ENCODE results near the gene IZUMO2. TPM values are rescaled to one million over a fixed set of nuclear protein-coding genes. Genes with fewer than 3 reads are reported as not detected.
"Not testable (repeated sequence)": the region's sequence is repeated elsewhere in the genome, so short reads cannot be mapped to it uniquely, and the experiment has no call there.

The IZUMO2 gene
- total RNA-seq, 2 donors from 2014 or later: not detected

- H3K27me3 Mint-ChIP-seq (ENCODE audit: low read depth): peaks cover 27% of the 10 kb centered on the region
- H3K4me1 Mint-ChIP-seq (ENCODE audit: low read depth): peaks cover 9% of the 10 kb centered on the region
- no peaks in the 10 kb centered on the region for H3K36me3 Mint-ChIP-seq (ENCODE audit: insufficient read depth in 2 of 2)
- peak; percentile 92 for ATAC-seq (replicated peaks in 1 of 2)
- H3K9me3 Mint-ChIP-seq: peaks cover 0 to 2% of the 10 kb centered on the region in 2 donors
- H3K27ac Mint-ChIP-seq: no peak overlapping the region
- peak; percentile 70 for DNase-seq
- H3K4me3 Mint-ChIP-seq: peak overlapping the region; percentile 78 to 93
These were observed 15.3 kb downstream of the IZUMO2 start for GRCh38 chr19:50147462-50148423.

- ATAC-seq (replicated peaks in 1 of 2); DNase-seq; H3K36me3 Mint-ChIP-seq (ENCODE audit: insufficient read depth in 2 of 2): not testable (repeated sequence)
These were observed 21.2 kb downstream of the IZUMO2 start for GRCh38 chr19:50141921-50142320.

GRCh38 chr19:50140118-50140845 lies 22.8 kb downstream of the IZUMO2 start:
- not testable (repeated sequence) for H3K27ac Mint-ChIP-seq; DNase-seq; H3K9me3 Mint-ChIP-seq; H3K36me3 Mint-ChIP-seq (ENCODE audit: insufficient read depth in 2 of 2); H3K27me3 Mint-ChIP-seq (ENCODE audit: low read depth); H3K4me1 Mint-ChIP-seq (ENCODE audit: low read depth); H3K4me3 Mint-ChIP-seq; ATAC-seq (replicated peaks in 1 of 2)

More at GRCh38 chr19:50141921-50142320, 21.2 kb downstream of the IZUMO2 start:
- not testable (repeated sequence) for H3K4me3 Mint-ChIP-seq; H3K4me1 Mint-ChIP-seq (ENCODE audit: low read depth); H3K27ac Mint-ChIP-seq; H3K9me3 Mint-ChIP-seq; H3K27me3 Mint-ChIP-seq (ENCODE audit: low read depth)

- not testable (repeated sequence) for H3K9me3 Mint-ChIP-seq; H3K27me3 Mint-ChIP-seq (ENCODE audit: low read depth); H3K36me3 Mint-ChIP-seq (ENCODE audit: insufficient read depth in 2 of 2); H3K27ac Mint-ChIP-seq; ATAC-seq (replicated peaks in 1 of 2); H3K4me1 Mint-ChIP-seq (ENCODE audit: low read depth); H3K4me3 Mint-ChIP-seq
- peak in 1 of 2 donors; percentile 6 for DNase-seq
These were observed 26.3 kb downstream of the IZUMO2 start for GRCh38 chr19:50136603-50137365.

GRCh38 chr19:50135856-50136602 lies 27.1 kb downstream of the IZUMO2 start:
- not testable (repeated sequence) for ATAC-seq (replicated peaks in 1 of 2); H3K27me3 Mint-ChIP-seq (ENCODE audit: low read depth); H3K4me1 Mint-ChIP-seq (ENCODE audit: low read depth); H3K4me3 Mint-ChIP-seq; H3K9me3 Mint-ChIP-seq; H3K27ac Mint-ChIP-seq; H3K36me3 Mint-ChIP-seq (ENCODE audit: insufficient read depth in 2 of 2)
- peak in 1 of 2 donors; percentile 2 for DNase-seq

- H3K27ac Mint-ChIP-seq; H3K4me3 Mint-ChIP-seq; H3K9me3 Mint-ChIP-seq; H3K4me1 Mint-ChIP-seq (ENCODE audit: low read depth); H3K27me3 Mint-ChIP-seq (ENCODE audit: low read depth); DNase-seq; ATAC-seq (replicated peaks in 1 of 2); H3K36me3 Mint-ChIP-seq (ENCODE audit: insufficient read depth in 2 of 2): not testable (repeated sequence)
These were observed 28.0 kb downstream of the IZUMO2 start for GRCh38 chr19:50134777-50135719.

- not testable (repeated sequence) for H3K36me3 Mint-ChIP-seq (ENCODE audit: insufficient read depth in 2 of 2); H3K9me3 Mint-ChIP-seq; H3K4me3 Mint-ChIP-seq; H3K27ac Mint-ChIP-seq; H3K27me3 Mint-ChIP-seq (ENCODE audit: low read depth); ATAC-seq (replicated peaks in 1 of 2); H3K4me1 Mint-ChIP-seq (ENCODE audit: low read depth)
- peak; percentile 10 to 11 for DNase-seq
These were observed 29.3 kb downstream of the IZUMO2 start for GRCh38 chr19:50133518-50134492.

GRCh38 chr19:50104012-50104411 lies 59.1 kb downstream of the IZUMO2 start:
- not testable (repeated sequence) for DNase-seq; H3K27ac Mint-ChIP-seq; H3K4me3 Mint-ChIP-seq; H3K27me3 Mint-ChIP-seq (ENCODE audit: low read depth); H3K4me1 Mint-ChIP-seq (ENCODE audit: low read depth); ATAC-seq (replicated peaks in 1 of 2); H3K9me3 Mint-ChIP-seq; H3K36me3 Mint-ChIP-seq (ENCODE audit: insufficient read depth in 2 of 2)

GRCh38 chr19:50103405-50103804 lies 59.7 kb downstream of the IZUMO2 start:
- DNase-seq; H3K36me3 Mint-ChIP-seq (ENCODE audit: insufficient read depth in 2 of 2); H3K27ac Mint-ChIP-seq; H3K4me3 Mint-ChIP-seq; H3K9me3 Mint-ChIP-seq; H3K4me1 Mint-ChIP-seq (ENCODE audit: low read depth); ATAC-seq (replicated peaks in 1 of 2); H3K27me3 Mint-ChIP-seq (ENCODE audit: low read depth): not testable (repeated sequence)

Data from activated T-cell treated with anti-CD3 and anti-CD28 coated beads, Interleukin-2, amount 50 U/mL, for 72 hours (primary cell).